ENCODE results near the gene MYADM. TPM values are rescaled to one million over a fixed set of nuclear protein-coding genes. Genes with fewer than 3 reads are reported as not detected.

The MYADM gene
- total RNA-seq, 1 experiment from 2014 or later = 78.6 TPM

- no peak for TF ChIP-seq ZNF263 (CRISPR knock-in tag; IDR thresholded peaks at IDR 0.05; ENCODE audit: low read depth)
- TF ChIP-seq TEAD1 (CRISPR knock-in tag; IDR thresholded peaks at IDR 0.05) = no peak
- no peak for TF ChIP-seq SOX15 (CRISPR knock-in tag; IDR thresholded peaks at IDR 0.05)
- no peak for TF ChIP-seq GABPB1 (CRISPR knock-in tag; IDR thresholded peaks at IDR 0.05)
- no peak for TF ChIP-seq MLX (CRISPR knock-in tag; IDR thresholded peaks at IDR 0.05)
- no peak for TF ChIP-seq NR3C1 (CRISPR knock-in tag; conservative IDR thresholded peaks at IDR 0.05; ENCODE audit: low read depth)
- TF ChIP-seq NFE2L1 (CRISPR knock-in tag; IDR thresholded peaks at IDR 0.05) = no peak
Measured at GRCh38 chr19:53818756-53819155, 48.9 kb upstream of the MYADM start (continued).

DNA sequence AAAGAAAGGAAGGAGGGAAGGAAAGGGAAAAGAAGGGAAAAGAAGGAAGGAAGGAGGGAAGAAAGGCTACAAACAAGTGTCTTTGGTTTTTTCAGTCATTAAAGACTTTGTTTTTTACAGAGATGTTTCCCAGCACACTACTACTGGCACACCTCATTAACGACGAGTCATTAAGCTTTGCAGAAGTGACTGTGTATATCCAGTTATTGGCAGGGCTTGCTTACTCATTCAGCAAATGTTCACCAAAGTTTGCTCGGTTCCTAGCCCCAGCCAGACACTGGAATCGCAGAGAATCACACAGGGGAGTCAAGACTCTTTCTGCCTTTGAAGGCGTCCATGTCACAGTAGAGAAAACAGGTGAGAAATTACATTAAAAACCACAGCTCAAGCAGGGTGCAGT is 47.8 kb upstream of the MYADM start:
- H3K4me1 Mint-ChIP-seq = peaks cover 15% of the 10 kb centered on the region

More for the DNA sequence above, 47.8 kb upstream of the MYADM start:
- Mint-ChIP-seq H3K4me3 (no peak overlapping the region), H3K36me3 (no peaks in the 10 kb centered on the region), H3K9me3 (no peaks in the 10 kb centered on the region), H3K27me3 (ENCODE audit: low read depth) (no peaks in the 10 kb centered on the region), H3K27ac (peak overlapping the region; percentile 91)
- CTCF ChIA-PET = interaction anchor here (1.2 to 1.9 kb wide), 4 partner anchors 10 to 210 kb away, joined by 4 to 7 read pairs (median 6); no protein-coding TSS in a partner anchor
- TF ChIP-seq HMGA2 (CRISPR knock-in tag; IDR thresholded peaks at IDR 0.05) (no peak), ZSCAN18 (CRISPR knock-in tag; IDR thresholded peaks at IDR 0.05) (no peak), ATF3 (CRISPR knock-in tag; conservative IDR thresholded peaks at IDR 0.05) (no peak), AR (CRISPR knock-in tag; IDR thresholded peaks at IDR 0.05) (no peak), GTF2I (CRISPR knock-in tag; conservative IDR thresholded peaks at IDR 0.05) (no peak), CTCF (IDR thresholded peaks at IDR 0.05) (no peak), PREB (CRISPR knock-in tag; IDR thresholded peaks at IDR 0.05; ENCODE audit: borderline replicate concordance) (no peak), KAT7 (CRISPR knock-in tag; IDR thresholded peaks at IDR 0.05; ENCODE audit: borderline replicate concordance) (no peak), TP53 (CRISPR knock-in tag; IDR thresholded peaks at IDR 0.05) (no peak), TCF7 (CRISPR knock-in tag; IDR thresholded peaks at IDR 0.05; ENCODE audit: low read depth) (no peak), ZNF138 (CRISPR knock-in tag; conservative IDR thresholded peaks at IDR 0.05) (no peak), TEAD4 (CRISPR knock-in tag; IDR thresholded peaks at IDR 0.05) (no peak), ETV6 (CRISPR knock-in tag; IDR thresholded peaks at IDR 0.05) (no peak), CBFB (CRISPR knock-in tag; IDR thresholded peaks at IDR 0.05; ENCODE audit: low read depth) (no peak), ZNF423 (CRISPR knock-in tag; IDR thresholded peaks at IDR 0.05) (no peak), ZNF232 (CRISPR knock-in tag; IDR thresholded peaks at IDR 0.05) (no peak), NR1H2 (CRISPR knock-in tag; IDR thresholded peaks at IDR 0.05) (no peak)
- TF ChIP-seq, protein P1, sequence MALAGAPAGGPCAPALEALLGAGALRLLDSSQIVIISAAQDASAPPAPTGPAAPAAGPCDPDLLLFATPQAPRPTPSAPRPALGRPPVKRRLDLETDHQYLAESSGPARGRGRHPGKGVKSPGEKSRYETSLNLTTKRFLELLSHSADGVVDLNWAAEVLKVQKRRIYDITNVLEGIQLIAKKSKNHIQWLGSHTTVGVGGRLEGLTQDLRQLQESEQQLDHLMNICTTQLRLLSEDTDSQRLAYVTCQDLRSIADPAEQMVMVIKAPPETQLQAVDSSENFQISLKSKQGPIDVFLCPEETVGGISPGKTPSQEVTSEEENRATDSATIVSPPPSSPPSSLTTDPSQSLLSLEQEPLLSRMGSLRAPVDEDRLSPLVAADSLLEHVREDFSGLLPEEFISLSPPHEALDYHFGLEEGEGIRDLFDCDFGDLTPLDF (CRISPR knock-in tag; IDR thresholded peaks at IDR 0.05) = no peak
- TF ChIP-seq, protein P2, sequence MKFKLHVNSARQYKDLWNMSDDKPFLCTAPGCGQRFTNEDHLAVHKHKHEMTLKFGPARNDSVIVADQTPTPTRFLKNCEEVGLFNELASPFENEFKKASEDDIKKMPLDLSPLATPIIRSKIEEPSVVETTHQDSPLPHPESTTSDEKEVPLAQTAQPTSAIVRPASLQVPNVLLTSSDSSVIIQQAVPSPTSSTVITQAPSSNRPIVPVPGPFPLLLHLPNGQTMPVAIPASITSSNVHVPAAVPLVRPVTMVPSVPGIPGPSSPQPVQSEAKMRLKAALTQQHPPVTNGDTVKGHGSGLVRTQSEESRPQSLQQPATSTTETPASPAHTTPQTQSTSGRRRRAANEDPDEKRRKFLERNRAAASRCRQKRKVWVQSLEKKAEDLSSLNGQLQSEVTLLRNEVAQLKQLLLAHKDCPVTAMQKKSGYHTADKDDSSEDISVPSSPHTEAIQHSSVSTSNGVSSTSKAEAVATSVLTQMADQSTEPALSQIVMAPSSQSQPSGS (CRISPR knock-in tag; IDR thresholded peaks at IDR 0.05; ENCODE audit: borderline replicate concordance, low read depth) = no peak
- TF ChIP-seq, protein P3, sequence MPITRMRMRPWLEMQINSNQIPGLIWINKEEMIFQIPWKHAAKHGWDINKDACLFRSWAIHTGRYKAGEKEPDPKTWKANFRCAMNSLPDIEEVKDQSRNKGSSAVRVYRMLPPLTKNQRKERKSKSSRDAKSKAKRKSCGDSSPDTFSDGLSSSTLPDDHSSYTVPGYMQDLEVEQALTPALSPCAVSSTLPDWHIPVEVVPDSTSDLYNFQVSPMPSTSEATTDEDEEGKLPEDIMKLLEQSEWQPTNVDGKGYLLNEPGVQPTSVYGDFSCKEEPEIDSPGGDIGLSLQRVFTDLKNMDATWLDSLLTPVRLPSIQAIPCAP (CRISPR knock-in tag; IDR thresholded peaks at IDR 0.05) = no peak
- ATAC-seq (no peak), DNase-seq (ENCODE audit: low spot score) (no peak)
- POLR2A ChIA-PET = no interaction called here

Data from WTC11 (cell line).